G401.6 (cell line): ENCODE results near the gene SDCCAG8.

Experiments used
- FAIRE-seq: peaks from 2 replicates; lab custom pipeline; 2012; peaks lifted over from hg19 to GRCh38; lab: Jason Lieb, UNC

The SDCCAG8 gene

GRCh38 chr1:243421784-243422183 is 165.9 kb downstream of the SDCCAG8 start:
- FAIRE-seq = no peak

- no peak for FAIRE-seq
These were observed 166.5 kb downstream of the SDCCAG8 start for GRCh38 chr1:243422362-243422761.

DNA sequence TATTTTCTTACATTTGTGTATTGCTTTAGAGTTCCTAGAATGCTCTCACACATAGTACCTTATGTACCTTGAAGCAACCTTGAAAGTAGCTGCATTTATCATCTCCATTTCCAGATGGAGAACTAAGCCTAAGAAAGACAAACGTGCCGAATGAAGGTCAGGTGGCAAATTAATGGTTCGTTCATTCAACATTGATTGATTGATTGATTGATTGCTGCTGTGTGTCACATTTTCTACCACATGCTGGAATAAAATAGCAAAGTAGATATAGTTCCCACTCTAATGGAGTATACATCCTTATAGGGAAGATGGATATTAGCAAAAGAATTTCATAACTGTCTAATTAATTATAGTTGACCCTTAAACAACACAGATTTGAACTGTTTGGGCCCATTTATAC is 172.2 kb downstream of the SDCCAG8 start:
- FAIRE-seq = no peak

DNA sequence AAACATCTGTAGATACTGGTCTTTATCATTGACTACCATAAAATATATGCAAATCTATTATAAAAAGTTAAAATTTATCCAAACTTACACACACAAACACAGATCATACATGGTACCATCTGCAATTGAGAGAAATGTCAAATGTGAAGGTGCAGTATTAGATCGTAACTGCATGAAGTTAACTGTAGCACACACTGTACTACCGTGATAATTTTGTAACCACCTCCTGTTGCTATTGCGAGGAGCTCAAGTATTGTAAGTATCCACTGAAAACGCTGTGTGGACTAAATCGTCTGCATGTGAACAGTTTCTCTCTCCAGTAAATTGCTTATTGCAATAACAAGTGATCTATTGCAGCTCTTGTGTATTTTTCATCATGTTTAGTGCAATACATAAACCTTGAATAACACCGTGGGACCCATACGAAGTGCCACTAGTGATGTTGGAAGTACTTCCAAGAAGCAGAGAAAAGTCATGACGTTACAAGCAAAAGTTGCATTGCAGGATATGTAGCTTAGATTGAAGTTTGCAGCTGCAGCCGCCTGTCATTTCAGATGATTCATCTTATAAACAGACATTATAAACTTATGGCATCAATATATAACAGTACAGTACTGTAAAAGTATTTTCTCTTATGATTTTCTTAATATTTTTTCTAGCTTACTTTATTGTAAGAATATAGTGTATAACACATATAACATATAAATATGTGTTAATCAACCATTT is 172.9 kb downstream of the SDCCAG8 start:
- no peak for FAIRE-seq

DNA sequence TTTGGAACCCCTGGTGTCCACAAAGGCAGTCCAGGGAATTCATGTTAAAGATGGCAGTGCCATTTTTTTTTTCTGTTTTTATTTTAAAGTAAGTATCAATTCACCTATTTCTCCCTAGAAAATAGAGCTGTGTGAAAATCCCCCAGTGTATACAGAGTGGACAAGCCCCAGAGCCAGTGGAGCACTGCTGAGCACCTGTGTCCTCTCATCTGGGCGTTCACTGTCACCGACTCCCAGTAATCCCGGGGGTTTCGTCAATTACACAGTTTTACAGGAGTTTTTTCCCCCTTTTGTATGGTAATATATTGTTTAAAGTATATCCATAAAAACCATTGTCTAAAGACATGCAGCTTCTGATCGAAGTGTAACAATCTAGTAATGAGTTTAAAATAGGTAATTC is 175.8 kb downstream of the SDCCAG8 start:
- no peak for FAIRE-seq

DNA sequence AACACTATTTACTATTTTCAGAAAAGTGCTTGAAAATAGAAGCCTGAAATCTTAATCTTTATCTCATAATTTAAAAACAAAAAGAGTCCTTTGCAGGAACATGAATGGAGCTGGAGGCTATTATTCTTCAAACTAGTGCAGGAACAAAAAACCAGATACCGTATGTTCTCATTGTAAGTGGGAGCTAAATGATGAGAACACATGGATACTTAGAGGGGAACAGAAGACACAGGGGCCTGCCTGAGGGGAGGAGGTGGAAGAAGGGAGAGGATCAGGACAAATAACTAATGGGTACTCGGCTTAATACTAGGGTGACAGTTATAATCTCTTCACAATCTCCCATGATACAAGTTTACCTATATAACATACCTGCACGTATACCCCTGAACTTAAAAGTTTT is 176.3 kb downstream of the SDCCAG8 start:
- no peak for FAIRE-seq

DNA sequence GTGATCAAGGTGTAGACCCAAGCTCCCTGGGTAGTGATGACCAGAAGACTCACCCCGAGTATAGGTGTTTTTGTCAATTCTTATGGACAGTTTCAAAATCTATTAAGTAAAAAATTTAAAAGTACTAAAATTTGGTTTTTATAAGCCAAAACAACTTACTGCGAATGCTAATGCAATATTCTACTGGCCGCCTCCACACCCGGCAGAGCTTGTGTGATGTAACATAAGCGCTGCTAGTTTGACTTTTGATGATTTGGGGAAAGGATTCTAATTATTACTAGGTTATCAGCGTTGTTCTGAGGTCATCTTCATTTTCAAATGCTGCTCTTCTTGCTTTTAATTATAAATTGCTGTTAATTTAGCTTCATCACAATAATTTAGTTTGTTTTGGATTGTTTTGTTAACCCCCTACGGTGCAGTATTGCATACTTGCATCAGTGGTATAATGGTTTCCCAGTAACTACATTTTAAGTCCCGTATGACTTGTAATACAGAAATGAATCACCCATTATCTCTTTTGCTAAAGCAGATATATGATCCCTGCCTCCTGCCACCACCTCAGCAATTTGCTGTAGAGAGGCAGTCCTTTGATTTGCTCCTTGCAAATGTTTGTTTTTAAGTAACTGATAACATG is 178.0 kb downstream of the SDCCAG8 start:
- no peak for FAIRE-seq

DNA sequence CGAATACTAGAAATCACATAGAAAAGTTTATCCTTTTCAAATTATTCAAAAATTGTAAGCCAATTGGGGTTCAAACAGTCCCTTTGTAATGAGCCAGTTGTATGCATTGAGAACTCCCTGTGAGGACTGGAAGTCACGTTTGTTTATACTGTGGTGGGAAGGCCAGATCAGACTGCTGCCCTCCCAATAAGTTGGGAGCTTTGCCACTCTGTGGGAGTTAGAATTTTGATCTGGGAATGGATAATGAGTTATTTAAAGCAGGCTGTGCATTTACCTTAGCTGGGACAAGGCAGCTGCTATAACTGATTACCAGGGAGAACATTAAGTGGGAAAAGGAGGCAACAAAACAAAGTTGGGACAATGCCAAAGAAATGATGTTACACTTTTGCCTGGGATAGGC is 178.8 kb downstream of the SDCCAG8 start:
- no peak for FAIRE-seq

DNA sequence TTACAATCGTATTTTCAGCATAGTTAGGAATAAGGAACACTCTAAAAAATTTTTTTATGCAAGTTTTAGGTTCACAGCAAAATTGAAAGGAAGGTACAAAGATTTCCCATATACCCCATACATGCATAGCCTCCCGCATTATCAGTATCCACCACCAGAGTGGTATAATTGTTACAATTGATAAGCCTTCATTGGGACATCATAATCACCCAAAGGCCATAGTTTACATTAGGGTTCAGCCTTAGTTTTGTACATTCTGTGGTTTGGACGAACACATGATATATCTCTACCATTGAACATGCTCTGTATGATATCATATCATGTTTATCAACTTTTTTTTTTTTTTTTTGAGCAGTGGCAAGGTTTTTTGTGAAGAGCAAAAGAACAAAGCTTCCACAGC is 180.0 kb downstream of the SDCCAG8 start:
- no peak for FAIRE-seq

GRCh38 chr1:243438146-243438545 is 182.3 kb downstream of the SDCCAG8 start:
- FAIRE-seq = no peak

GRCh38 chr1:243438815-243439214 is 183.0 kb downstream of the SDCCAG8 start:
- no peak for FAIRE-seq

DNA sequence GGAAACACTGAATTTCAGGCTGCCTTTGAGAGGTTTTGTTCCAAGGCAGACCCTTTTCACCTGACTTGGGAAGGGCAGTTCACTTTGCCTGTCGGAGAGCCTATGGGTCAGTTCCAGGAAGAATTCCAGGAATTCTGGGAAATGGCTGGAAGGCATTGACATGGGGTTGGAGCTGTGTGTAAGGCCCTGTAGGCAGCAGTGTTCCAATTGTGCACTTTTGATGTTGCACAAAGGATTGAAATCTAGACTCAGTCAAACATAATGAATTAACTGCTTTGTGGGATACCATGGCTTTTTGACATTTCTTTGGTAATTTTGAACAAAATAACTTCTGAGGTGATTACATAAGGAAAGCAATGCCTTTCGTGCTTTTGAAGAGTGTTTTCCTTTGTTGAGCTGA is 184.6 kb downstream of the SDCCAG8 start:
- no peak for FAIRE-seq

GRCh38 chr1:243441601-243442000 is 185.8 kb downstream of the SDCCAG8 start:
- no peak for FAIRE-seq

DNA sequence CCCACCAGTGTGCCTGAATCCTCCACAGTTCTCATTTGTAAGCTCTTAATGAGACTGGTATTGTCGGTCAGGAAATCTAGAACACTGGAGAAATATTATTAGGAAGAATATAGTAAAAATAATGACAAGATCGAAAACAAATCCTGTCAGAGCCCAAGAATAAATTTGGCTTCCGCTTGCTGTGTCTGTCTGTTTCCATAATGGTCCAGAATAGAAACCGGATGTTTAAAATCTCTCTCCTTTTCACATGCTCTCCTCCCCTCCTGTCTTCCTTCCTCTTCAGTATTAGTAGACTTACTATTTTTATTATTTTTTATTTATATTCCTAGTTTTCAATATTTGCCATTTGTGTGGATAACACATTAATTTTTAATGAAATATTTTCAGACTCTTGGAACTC is 187.7 kb downstream of the SDCCAG8 start:
- no peak for FAIRE-seq

GRCh38 chr1:243447347-243447746 is 191.5 kb downstream of the SDCCAG8 start:
- no peak for FAIRE-seq

DNA sequence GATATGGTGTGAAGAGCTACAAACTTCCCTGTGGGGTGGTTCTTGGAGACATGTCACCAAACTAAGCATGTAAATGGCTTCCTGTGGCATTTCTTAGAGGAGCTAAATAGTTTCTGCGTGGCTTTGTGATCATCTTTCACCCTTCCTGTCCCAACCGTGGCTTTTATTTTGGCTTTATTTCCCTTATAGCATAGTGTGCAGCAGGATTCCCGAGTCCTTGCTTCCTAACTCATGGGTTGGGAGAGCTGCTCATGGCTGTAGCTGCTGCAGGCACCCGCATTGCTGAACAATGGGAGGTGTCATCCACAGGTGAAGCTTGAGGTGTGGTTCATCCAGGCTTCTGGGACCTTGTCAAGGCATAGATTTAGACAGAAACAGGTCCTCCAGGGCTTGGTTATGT is 192.0 kb downstream of the SDCCAG8 start:
- FAIRE-seq = no peak

DNA sequence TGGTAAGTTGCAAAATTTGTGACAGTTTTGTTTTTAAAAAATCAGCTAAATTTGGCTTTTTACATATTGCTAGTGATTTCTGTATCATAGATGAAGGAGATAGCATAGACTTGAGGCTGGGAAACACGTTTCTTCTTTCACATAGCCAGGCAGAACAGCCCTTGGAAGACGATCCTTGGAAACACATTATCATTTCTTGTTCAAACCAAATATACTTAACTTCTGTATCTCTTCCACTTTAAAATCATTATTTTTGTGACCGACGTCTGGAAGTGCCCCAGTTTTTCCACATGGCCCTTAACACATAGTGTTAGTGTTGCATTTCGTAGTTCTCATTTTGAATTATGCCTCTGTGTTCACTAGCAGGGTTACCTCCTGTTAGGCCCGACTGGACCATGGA is 193.5 kb downstream of the SDCCAG8 start:
- FAIRE-seq = no peak

GRCh38 chr1:243452092-243452491 is 196.3 kb downstream of the SDCCAG8 start:
- FAIRE-seq = no peak

DNA sequence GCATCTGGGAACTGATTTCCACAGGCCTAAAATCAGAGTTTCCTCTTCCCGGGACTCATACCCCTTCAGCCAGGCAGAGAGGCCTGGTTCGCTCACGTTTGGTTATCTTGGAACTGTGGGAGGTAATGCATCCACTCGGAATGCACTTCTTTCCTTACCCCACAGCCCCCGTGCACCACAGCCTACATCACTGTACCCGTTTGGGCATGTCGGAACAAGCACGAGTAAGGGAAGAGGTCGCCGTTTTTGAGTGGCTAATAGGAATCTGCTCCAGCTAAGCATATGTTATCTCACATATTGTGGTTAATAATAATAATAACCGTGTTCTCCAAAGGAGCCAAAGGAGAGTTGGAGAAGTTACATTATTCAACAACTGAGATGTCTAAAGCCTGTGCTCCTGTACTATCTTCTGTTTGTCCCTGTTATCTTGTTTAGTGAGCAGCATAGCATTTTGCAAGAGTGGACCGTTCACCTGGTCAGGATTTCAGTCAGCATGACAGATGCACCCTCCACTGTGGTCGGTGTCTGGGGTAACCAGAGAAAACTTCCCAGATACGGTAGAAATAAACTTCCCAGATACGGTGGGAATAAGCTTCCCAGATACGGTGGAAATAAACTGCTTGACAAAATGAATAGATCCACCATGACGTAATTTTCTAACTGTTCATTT is 198.6 kb downstream of the SDCCAG8 start:
- no peak for FAIRE-seq

DNA sequence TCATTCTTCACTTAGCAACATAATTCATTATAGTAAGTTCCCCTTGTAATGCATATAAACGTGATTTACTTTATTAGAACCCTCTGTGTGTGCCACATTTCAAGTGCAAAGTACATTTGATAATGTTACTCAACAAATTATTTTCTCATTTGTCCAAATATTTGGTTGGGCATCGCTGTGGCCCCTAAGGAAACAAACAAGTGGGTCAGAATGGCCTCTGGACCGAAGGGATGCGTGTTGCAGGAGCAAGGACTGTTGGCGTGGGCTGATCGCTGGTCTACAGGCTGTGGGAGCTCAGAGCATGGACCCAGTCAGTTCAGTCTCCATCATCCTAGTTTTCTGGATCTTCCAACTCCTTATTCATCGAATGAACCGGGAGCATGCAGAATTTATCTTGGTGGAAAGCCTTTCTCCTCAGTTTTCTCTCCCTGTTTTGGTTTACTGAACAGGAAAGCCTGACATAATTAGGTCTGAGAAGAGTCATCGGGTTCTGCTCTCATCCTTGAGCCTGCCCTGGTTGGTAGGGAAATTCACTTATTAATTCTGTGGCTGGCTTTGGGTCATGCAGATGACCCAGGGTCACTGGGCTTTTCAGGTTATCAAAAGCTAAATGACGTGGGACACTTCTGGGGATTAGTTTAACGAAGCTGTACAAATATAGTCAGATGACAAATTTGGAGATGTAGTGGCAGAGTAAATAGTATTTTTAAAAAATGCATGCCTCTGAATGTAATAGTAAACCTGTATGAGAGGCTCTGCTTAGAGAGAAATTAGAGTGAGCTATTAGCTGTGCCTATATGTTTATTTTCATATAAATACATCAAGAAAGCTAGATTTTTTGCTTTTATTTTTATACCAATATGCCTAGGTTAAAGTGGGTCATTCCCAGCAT is 200.2 kb downstream of the SDCCAG8 start:
- FAIRE-seq = no peak

DNA sequence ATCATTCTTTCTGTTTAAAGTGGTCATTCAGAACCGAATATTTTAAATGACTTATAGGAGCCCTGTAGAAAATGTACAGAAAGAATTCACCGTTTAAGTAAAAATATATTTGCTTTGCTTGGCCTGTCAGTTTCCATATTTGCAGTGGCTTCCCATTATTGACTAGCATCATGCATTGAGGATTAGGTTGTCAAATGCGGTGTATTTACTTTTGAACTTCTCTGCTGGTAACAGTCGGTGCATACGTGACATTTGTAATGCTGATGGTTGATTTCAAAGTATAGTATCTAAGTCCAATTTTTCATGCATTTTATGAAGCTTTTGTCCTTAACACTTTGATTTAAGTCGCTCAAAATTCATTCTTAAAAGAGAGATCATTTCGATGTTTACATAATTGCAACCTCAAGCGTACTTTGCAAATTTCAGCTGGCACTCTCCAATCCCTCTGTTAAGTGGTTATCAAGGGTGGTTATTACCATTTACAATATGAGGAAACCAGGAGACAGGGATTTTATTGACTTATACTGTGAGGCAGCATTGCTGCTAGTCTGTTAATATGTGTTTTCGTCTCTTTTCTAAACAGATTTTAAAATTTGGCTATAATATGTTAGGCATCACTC is 201.6 kb downstream of the SDCCAG8 start:
- FAIRE-seq = no peak

DNA sequence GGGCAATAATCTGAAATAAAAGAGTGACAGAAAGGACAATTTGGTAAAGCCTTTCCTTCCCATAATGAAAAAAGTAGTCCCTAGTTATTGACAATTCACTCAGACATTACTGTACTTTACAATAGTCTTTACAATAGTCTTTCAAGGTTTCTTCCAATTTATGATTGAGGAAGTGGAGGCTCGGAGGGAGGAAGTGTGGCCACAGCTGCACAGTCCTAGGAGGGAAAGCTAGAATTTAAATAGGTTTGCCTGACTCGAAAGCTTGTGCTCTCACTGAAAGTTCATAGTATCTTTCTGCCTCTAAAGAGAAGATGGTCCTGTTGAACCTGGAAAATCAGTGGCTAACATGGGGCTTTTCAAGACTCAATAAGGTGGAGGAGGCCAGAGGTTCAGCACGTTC is 203.2 kb downstream of the SDCCAG8 start:
- FAIRE-seq = no peak
